Activated CD4-positive, alpha-beta T cell treated with anti-CD3 and anti-CD28 coated beads, Interleukin-2, amount 50 U/mL, for 4 hours (primary cell): ENCODE results near the gene ARSJ.
"Not testable (repeated sequence)": the region's sequence is repeated elsewhere in the genome, so short reads cannot be mapped to it uniquely, and the experiment has no call there.

ENCODE experiments used
- DNase-seq, 2 experiments: peaks; one replicate each; pipeline ENCODE4 v3.0.0-alpha.2; 2020

The ARSJ gene

GRCh38 chr4:113979148-113979904 lies at the start of gene ARSJ:
Gene ARSJ, minus strand, starts transcription at chr4:113979647. Its CDS starts 813 bp downstream, at chr4:113978834.
- no peak for DNase-seq

- no peak for DNase-seq
Observed at GRCh38 chr4:114028071-114028470, 48.6 kb upstream of the ARSJ start.

- DNase-seq: no peak
Observed at GRCh38 chr4:114027596-114027995, 48.1 kb upstream of the ARSJ start.

GRCh38 chr4:114026447-114026846 lies 47.0 kb upstream of the ARSJ start:
- no peak for DNase-seq

GRCh38 chr4:114025176-114025777 lies 45.8 kb upstream of the ARSJ start:
- DNase-seq: no peak

GRCh38 chr4:114021451-114021850 lies 42.0 kb upstream of the ARSJ start:
- no peak for DNase-seq

GRCh38 chr4:114019969-114020358 lies 40.5 kb upstream of the ARSJ start:
- no peak for DNase-seq

GRCh38 chr4:114019276-114019968 lies 40.0 kb upstream of the ARSJ start:
- no peak for DNase-seq

- no peak for DNase-seq
Observed at GRCh38 chr4:114017120-114017917, 37.9 kb upstream of the ARSJ start.

- no peak for DNase-seq
Observed at GRCh38 chr4:114015444-114015899, 36.0 kb upstream of the ARSJ start.

- DNase-seq: not testable (repeated sequence)
Observed at GRCh38 chr4:114013201-114013600, 33.8 kb upstream of the ARSJ start.

GRCh38 chr4:114012749-114013148 lies 33.3 kb upstream of the ARSJ start:
- no peak for DNase-seq

GRCh38 chr4:114005569-114006442 lies 26.4 kb upstream of the ARSJ start:
- DNase-seq: no peak

GRCh38 chr4:114004483-114005226 lies 25.2 kb upstream of the ARSJ start:
- DNase-seq: not testable (repeated sequence)

- DNase-seq: no peak
Observed at GRCh38 chr4:113998531-113998930, 19.1 kb upstream of the ARSJ start.

GRCh38 chr4:113998079-113998478 lies 18.6 kb upstream of the ARSJ start:
- no peak for DNase-seq

- no peak for DNase-seq
Observed at GRCh38 chr4:113997206-113997605, 17.8 kb upstream of the ARSJ start.

- no peak for DNase-seq
Observed at GRCh38 chr4:113996599-113997177, 17.2 kb upstream of the ARSJ start.

- DNase-seq: no peak
Observed at GRCh38 chr4:113993887-113994286, 14.4 kb upstream of the ARSJ start.

GRCh38 chr4:113990886-113991285 lies 11.4 kb upstream of the ARSJ start:
- DNase-seq: no peak

GRCh38 chr4:113987382-113987941 lies 8.0 kb upstream of the ARSJ start:
- DNase-seq: no peak
